HG03575 (cell line): ENCODE results near the gene CCL3.

Experiments
- ATAC-seq: cut with Tn5 transposase; IDR thresholded peaks from one replicate; pipeline ENCODE4 v1.9.1; 2021; ENCODE audit not compliant: unreplicated experiment, insufficient number of reproducible peaks, low FRiP score; ENCODE audit errors: extremely low read depth

CCL3 gene

DNA sequence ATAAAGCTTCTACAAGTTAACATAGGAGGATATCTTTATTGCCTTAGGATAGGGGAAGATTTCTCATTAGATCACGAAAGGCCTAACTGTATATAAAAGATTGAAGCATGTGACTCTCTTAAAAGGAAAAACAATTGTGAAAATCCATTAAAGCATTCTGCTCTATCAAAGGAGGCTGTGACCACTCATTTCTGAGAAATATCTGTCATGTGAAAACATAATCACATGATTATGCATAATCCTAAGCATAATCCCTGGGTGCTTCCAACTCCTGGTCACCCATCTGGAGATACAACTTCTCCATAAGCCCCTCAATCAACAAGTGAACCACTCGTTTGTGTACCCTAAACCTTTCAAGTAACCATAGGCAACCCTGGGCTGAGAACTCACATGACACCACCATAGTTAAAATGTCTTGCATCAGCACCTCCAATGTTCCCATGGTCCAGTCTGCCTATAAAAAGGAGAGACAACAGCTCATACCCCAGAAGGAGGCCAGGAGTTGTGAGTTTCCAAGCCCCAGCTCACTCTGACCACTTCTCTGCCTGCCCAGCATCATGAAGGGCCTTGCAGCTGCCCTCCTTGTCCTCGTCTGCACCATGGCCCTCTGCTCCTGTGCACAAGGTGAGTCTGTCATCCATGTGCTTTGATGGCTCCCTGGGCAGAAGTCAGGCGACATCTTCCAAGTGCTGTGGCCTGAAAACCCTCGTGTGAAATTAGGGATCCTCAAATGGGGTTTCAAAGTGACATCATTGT, 26.0 kb downstream of the CCL3 start, which contains the start of gene CCL18:
Gene CCL18, plus strand, starts transcription at position 487 of the 756 bp plus-strand sequence. Its CDS starts 71 bp downstream, at position 558.
- no peak for ATAC-seq

DNA sequence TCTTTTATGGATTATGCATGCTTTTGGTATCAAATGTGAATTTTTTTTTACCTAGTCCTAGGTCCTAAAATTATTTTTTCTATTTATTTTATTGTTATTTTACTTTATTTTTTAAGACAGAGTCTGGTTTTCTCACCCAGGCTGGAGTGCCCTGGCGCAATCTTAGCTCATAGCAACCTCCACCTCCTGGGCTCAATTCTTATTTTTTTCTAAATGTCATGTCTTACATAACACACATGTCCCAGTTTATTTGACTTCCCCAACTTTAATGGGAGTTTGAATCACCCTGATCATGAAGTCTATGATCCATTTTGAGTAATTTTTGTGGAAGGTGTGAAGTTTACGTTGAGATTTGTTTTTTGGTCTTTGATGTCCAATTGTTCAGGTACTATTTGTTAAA, 29.1 kb downstream of the CCL3 start:
- no peak for ATAC-seq

DNA sequence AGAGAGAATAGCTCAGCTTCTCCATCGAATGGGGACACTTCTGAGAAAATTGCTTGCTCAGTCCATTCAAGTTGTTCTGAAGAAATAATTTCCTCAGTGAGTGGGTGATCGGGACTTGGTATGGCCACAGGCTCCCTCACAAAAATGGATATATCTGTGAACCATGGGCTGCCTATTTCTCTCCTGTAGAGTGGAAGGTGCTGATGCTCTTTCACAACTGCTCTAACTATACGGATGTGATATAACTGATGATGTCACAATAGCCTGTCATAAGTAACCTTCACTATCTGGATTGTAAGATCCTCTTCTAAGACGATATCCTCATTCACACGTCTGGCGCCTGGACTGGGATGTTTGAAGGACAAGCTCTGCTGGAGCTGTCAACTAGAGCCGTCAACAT, 30.5 kb downstream of the CCL3 start:
- ATAC-seq = no peak

DNA sequence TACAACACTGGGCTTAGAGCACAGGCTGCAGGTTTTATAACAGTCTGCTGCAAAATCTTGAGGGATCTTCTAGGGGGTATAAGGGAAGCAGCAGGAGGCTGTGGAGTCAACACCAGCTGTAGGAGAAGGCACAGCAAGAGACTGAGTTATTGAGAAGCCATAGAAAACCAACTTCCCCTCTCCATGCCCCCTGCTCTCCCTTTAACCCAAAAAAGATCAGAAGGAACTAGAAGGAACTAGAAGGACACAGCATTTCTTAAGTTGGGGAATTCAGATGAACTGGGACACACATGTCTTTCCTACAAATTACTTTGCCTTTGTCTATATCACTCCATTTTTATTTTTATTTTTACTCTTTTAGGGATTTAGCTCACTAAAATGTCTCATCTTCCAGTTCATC, 32.0 kb downstream of the CCL3 start:
- no peak for ATAC-seq

DNA sequence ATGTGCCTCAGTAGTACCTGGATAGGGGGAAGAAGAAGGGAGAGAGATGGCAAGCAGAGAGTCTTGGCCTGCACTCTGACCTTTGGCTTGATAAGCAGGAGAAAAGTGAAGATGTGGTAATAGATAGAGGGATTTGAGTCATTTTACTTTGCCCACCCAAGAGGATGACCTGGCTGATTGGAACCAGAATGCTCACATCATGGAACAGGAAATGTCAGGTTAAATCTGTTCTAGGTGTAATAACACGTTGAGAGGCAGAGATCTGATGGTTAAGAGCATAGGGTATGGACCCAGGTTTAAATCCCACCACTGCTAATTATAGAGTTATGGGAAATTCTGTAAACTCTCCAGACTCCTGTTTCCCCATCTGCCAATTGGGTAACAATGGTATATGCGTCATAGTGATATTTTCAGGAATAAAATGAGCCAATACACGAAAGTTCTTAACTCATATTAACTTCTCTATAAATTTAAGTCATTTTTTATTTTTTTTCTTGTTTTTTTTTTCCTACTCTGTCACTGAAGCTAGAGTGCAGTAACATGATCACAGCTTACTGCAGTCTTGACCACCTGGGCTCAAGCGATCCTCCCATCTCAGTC, 33.9 kb downstream of the CCL3 start:
- ATAC-seq = no peak

DNA sequence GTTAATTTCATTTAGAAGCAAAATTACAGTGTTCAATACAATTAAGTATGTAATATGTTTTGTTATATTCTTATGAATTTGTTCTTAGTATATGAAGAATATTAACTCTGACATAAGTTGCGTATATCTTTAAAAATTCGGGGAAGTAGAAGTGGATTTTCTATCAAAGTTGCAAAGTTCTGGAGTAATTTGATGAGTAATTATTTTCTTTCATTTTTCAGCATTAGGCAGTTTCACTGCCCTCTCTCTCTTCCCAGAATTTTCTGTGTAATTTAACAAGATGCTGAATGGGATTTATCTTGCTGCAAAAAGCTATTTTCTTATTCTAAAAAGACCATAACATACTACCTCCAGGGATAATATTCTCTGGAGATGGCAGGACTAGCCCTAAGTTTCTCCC, 34.8 kb downstream of the CCL3 start:
- no peak for ATAC-seq

DNA sequence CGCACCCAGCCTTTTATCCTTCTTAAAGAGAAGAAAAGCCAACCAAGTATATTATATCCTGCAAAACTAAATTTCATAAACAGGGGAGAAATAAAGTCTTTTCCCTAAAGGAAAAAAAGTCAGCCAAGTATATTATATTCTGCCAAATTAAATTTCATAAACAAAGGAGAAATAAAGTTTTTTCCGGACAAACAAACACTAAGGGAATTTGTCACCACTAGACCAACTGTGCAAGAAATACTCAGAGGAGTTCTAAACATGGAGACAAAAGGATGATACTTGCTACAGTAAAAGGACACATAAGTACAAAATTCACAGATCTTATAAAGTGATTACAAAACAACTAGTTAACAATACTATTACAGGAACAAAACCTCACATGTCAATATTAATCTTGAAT, 40.3 kb downstream of the CCL3 start:
- no peak for ATAC-seq

DNA sequence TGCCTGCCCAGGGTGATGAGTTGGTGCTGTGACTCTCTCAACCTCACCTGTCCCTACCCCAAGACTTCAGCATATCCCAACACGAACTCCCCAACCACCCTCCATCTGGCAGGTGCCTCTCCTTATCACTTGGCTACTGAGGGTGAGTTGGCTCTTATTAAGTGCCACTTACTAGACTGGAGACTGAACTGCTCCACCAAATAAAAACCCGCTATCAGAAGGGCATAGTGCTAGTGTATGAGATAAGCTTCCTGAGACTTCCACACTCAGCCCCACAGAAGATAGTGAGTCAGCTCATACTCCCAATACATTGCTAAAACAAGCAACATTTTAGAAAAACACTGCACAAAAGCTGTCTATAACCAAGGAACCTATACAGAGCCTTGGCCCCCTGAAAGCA, 41.9 kb downstream of the CCL3 start:
- ATAC-seq = no peak
